ENCODE measurements around the gene HDDC2.

DNA sequence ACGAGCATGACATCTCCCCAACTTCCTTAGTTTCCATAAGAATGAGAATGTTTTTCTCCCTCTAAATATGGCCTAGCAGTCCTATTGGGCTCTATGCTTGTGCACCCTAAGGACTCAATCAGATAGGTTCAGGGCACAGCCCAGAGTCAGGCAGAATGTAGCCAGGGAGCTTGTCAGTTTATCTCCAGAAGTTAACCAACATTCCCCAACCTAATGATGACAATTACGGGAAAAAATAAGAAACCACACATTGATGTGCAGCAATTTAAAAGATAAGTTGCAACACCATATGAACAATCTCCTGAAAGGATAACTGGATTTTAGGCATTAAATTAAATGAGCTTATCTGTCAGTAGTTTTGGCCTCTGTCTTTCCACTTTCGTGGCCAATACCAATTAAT, 71.1 kb downstream of the HDDC2 start:
- TF ChIP-seq, protein P1, sequence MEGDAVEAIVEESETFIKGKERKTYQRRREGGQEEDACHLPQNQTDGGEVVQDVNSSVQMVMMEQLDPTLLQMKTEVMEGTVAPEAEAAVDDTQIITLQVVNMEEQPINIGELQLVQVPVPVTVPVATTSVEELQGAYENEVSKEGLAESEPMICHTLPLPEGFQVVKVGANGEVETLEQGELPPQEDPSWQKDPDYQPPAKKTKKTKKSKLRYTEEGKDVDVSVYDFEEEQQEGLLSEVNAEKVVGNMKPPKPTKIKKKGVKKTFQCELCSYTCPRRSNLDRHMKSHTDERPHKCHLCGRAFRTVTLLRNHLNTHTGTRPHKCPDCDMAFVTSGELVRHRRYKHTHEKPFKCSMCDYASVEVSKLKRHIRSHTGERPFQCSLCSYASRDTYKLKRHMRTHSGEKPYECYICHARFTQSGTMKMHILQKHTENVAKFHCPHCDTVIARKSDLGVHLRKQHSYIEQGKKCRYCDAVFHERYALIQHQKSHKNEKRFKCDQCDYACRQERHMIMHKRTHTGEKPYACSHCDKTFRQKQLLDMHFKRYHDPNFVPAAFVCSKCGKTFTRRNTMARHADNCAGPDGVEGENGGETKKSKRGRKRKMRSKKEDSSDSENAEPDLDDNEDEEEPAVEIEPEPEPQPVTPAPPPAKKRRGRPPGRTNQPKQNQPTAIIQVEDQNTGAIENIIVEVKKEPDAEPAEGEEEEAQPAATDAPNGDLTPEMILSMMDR (conservative IDR thresholded peaks at IDR 0.05): no peak
- no peak for TF ChIP-seq EZH2 (IDR thresholded peaks at IDR 0.05; ENCODE audit: low read depth)

Data from PC-9 (cell line).